WTC11 (cell line): Measurements from ENCODE around the gene LRFN2. TPM values are rescaled to one million over a fixed set of nuclear protein-coding genes. Genes with fewer than 3 reads are reported as not detected.

Source experiments
- ATAC-seq: fragments of 200-7000 bp; cut with Tn5 transposase; 2 replicates; pipeline ENCODE4 v1.10.0; 2021; ENCODE audit warnings: mild to moderate bottlenecking, moderate library complexity
- CTCF ChIA-PET: fragments of 300-600 bp; sonication (Branson Sonifier 250); formaldehyde crosslinking; loops from one replicate; lab custom pipeline; 2021; ENCODE audit warnings: antibody characterized with exemption; lab: Charles Lee
- POLR2A ChIA-PET: fragments of 350-600 bp; sonication (Branson Sonifier 250); formaldehyde crosslinking; loops from one replicate; lab custom pipeline; 2021; ENCODE audit warnings: antibody characterized with exemption; lab: Charles Lee
- DNase-seq: peaks from one replicate; pipeline ENCODE4 v3.0.0; 2021; ENCODE audit warnings: low spot score
- H3K27ac Mint-ChIP-seq: 2 replicates; pipeline ENCODE4 v1.8.0; 2021; ENCODE audit warnings: mixed read lengths
- H3K27me3 Mint-ChIP-seq: 2 replicates; pipeline ENCODE4 v1.8.0; 2021; ENCODE audit warnings: low read depth, mild to moderate bottlenecking, moderate library complexity, mixed read lengths
- H3K36me3 Mint-ChIP-seq: 2 replicates; pipeline ENCODE4 v1.8.0; 2021; ENCODE audit warnings: mixed read lengths
- H3K4me1 Mint-ChIP-seq: 2 replicates; pipeline ENCODE4 v1.8.0; 2022; ENCODE audit warnings: mixed read lengths
- H3K4me3 Mint-ChIP-seq: 2 replicates; pipeline ENCODE4 v1.8.0; 2021; ENCODE audit warnings: mild to moderate bottlenecking, moderate library complexity, mixed read lengths
- H3K9me3 Mint-ChIP-seq: 2 replicates; pipeline ENCODE4 v1.8.0; 2021; ENCODE audit warnings: mixed read lengths
- ATF1 ChIP-seq: sonication (generic); formaldehyde crosslinking; IDR thresholded peaks from 2 replicates; pipeline ENCODE4 v1.8.1; 2023; ENCODE audit warnings: mild to moderate bottlenecking, moderate library complexity, missing genetic modification reagents
- CDX4 ChIP-seq: fragments of 250-450 bp; sonication (Bioruptor Pico); IDR thresholded peaks from 2 replicates; pipeline ENCODE4 v1.9.0; 2021; ENCODE audit warnings: moderate library complexity, mild to moderate bottlenecking, inconsistent platforms, borderline replicate concordance
- CTCF ChIP-seq: fragments of 200-600 bp; IDR thresholded peaks from 2 replicates; pipeline ENCODE4 v1.8.0; 2022; ENCODE audit warnings: antibody characterized with exemption
- E2F5 ChIP-seq: sonication (generic); formaldehyde crosslinking; IDR thresholded peaks from 2 replicates; pipeline ENCODE4 v1.8.1; 2022; ENCODE audit warnings: mild to moderate bottlenecking, moderate library complexity, missing genetic modification reagents
- ESRRA ChIP-seq: sonication (generic); formaldehyde crosslinking; IDR thresholded peaks from 2 replicates; pipeline ENCODE4 v1.8.1; 2022; ENCODE audit warnings: mild to moderate bottlenecking, missing genetic modification reagents, borderline replicate concordance
- FOXJ3 ChIP-seq: sonication (generic); formaldehyde crosslinking; IDR thresholded peaks from 2 replicates; pipeline ENCODE4 v1.9.0; 2021; ENCODE audit warnings: missing genetic modification reagents, mild to moderate bottlenecking, borderline replicate concordance
- FOXP4 ChIP-seq: sonication (generic); formaldehyde crosslinking; IDR thresholded peaks from 2 replicates; pipeline ENCODE4 v1.8.0; 2022; ENCODE audit warnings: mild to moderate bottlenecking, missing genetic modification reagents
- HMGXB4 ChIP-seq: sonication (generic); formaldehyde crosslinking; IDR thresholded peaks from 2 replicates; pipeline ENCODE4 v1.8.1; 2023; ENCODE audit warnings: mild to moderate bottlenecking, moderate library complexity, missing genetic modification reagents
- IRF1 ChIP-seq: sonication (generic); formaldehyde crosslinking; IDR thresholded peaks from 2 replicates; pipeline ENCODE4 v1.8.0; 2023; ENCODE audit warnings: missing genetic modification reagents
- IRF2 ChIP-seq: sonication (generic); formaldehyde crosslinking; IDR thresholded peaks from 2 replicates; pipeline ENCODE4 v1.8.0; 2022; ENCODE audit warnings: low read depth, missing genetic modification reagents, borderline replicate concordance
- MLX ChIP-seq: sonication (generic); formaldehyde crosslinking; IDR thresholded peaks from 2 replicates; pipeline ENCODE4 v1.8.1; 2023; ENCODE audit warnings: mild to moderate bottlenecking, missing genetic modification reagents, moderate library complexity
- OVOL2 ChIP-seq: fragments of 250-450 bp; sonication (Bioruptor Pico); IDR thresholded peaks from 2 replicates; pipeline ENCODE4 v1.9.0; 2021; ENCODE audit warnings: mild to moderate bottlenecking, borderline replicate concordance
- PRRX2 ChIP-seq: fragments of 250-450 bp; sonication (Bioruptor Pico); IDR thresholded peaks from 2 replicates; pipeline ENCODE4 v1.8.0; 2021; ENCODE audit warnings: mild to moderate bottlenecking
- SMAD4 ChIP-seq: sonication (generic); formaldehyde crosslinking; IDR thresholded peaks from 2 replicates; pipeline ENCODE4 v1.8.0; 2022; ENCODE audit warnings: mild to moderate bottlenecking, missing genetic modification reagents
- SP1 ChIP-seq: sonication (generic); formaldehyde crosslinking; conservative IDR thresholded peaks from 2 replicates; pipeline ENCODE4 v1.8.1; 2022; ENCODE audit warnings: missing genetic modification reagents
- TP53 ChIP-seq: sonication (generic); formaldehyde crosslinking; IDR thresholded peaks from 2 replicates; pipeline ENCODE4 v1.8.1; 2023; ENCODE audit warnings: mild to moderate bottlenecking, missing genetic modification reagents
- ZBTB21 ChIP-seq: sonication (generic); formaldehyde crosslinking; IDR thresholded peaks from 2 replicates; pipeline ENCODE4 v1.8.1; 2023; ENCODE audit warnings: mild to moderate bottlenecking, missing genetic modification reagents, borderline replicate concordance
- ZNF281 ChIP-seq: sonication (generic); formaldehyde crosslinking; IDR thresholded peaks from 2 replicates; pipeline ENCODE4 v1.8.0; 2023; ENCODE audit warnings: mild to moderate bottlenecking, missing genetic modification reagents
- total RNA-seq: library from RNA; stranded (reverse); gene quantifications from 3 replicates; pipeline ENCODE4 v1.2.3, GENCODE V29; 2021

LRFN2 gene
- total RNA-seq, 1 experiment from 2014 or later: 1.6 TPM

GRCh38 chr6:40390144-40390800 is 196.9 kb downstream of the LRFN2 start:
- DNase-seq (no peak), ATAC-seq (no peak)
- no peak overlapping the region for H3K27ac Mint-ChIP-seq
- no peaks in the 10 kb centered on the region for H3K4me1 Mint-ChIP-seq
- ChIA-PET POLR2A (no interaction called here), CTCF (no interaction called here)
- H3K27me3 Mint-ChIP-seq: peaks cover 7% of the 10 kb centered on the region
- TF ChIP-seq ATF1 (CRISPR knock-in tag) (no peak), FOXP4 (CRISPR knock-in tag) (no peak)
- no peaks in the 10 kb centered on the region for H3K36me3 Mint-ChIP-seq
- H3K9me3 Mint-ChIP-seq: no peaks in the 10 kb centered on the region
- H3K4me3 Mint-ChIP-seq: no peak overlapping the region

- Mint-ChIP-seq H3K4me3 (no peak overlapping the region), H3K27ac (no peak overlapping the region)
- no peak for ATAC-seq
- TF ChIP-seq SMAD4 (CRISPR knock-in tag) (no peak), E2F5 (CRISPR knock-in tag) (no peak), IRF2 (CRISPR knock-in tag) (no peak), OVOL2 (CRISPR knock-in tag) (no peak), CDX4 (CRISPR knock-in tag) (no peak), IRF1 (CRISPR knock-in tag) (no peak), ESRRA (CRISPR knock-in tag) (no peak), TP53 (CRISPR knock-in tag) (no peak), FOXJ3 (CRISPR knock-in tag) (no peak), ZBTB21 (CRISPR knock-in tag) (no peak), HMGXB4 (CRISPR knock-in tag) (no peak), MLX (CRISPR knock-in tag) (no peak), PRRX2 (no peak), ZNF281 (CRISPR knock-in tag) (no peak), CTCF (no peak), SP1 (no peak)
- TF ChIP-seq, all 79 proteins: peak for 0
- peaks cover 7% of the 10 kb centered on the region for H3K27me3 Mint-ChIP-seq
- POLR2A ChIA-PET: no interaction called here
- H3K9me3 Mint-ChIP-seq: no peaks in the 10 kb centered on the region
- H3K4me1 Mint-ChIP-seq: no peaks in the 10 kb centered on the region
- no peaks in the 10 kb centered on the region for H3K36me3 Mint-ChIP-seq
- CTCF ChIA-PET: no interaction called here
- DNase-seq: no peak
Observed at GRCh38 chr6:40389254-40389653, 197.9 kb downstream of the LRFN2 start.
